ENCODE data around the gene MLH1.

Gene MLH1

DNA sequence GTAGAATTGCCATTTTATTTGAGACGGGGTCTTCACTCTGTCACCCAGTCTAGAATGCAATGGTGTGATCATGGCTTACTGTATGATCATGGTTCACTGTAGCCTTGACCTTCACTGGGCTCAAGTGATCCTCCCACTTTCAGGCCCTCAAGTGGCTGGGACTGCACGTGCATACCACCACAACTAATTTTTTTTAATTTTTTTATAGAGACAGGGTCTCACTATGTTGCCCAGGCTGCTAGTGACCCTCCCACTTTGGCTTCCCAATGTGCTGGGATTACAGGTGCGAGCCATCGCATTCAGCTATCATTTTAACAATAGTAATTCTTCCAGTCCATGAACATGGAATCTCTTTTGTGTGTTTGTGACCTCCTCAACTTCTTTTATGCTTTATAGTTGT lies 12.3 kb upstream of the MLH1 start:
- no peak for DNase-seq (ENCODE audit: low read depth)

DNA sequence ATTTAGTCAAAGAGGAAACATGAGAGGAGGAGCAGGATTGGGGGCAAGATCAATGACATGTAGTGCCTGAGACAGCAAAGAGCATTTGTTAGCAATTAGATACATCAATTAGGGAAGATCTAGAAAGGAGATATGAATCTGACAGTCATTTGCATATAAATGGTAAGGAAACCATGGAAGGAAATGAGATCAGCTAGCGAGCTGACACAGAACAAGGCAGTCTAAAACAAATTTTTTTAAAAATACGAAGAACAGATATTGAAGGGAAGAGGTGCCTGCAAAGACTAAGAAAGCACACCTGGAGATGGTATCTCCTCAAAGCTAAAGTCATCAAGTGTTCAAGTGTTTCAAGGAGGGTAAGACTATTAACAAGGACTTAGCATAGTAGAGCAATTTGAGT lies 5.0 kb upstream of the MLH1 start:
- DNase-seq (ENCODE audit: low read depth) = no peak

DNA sequence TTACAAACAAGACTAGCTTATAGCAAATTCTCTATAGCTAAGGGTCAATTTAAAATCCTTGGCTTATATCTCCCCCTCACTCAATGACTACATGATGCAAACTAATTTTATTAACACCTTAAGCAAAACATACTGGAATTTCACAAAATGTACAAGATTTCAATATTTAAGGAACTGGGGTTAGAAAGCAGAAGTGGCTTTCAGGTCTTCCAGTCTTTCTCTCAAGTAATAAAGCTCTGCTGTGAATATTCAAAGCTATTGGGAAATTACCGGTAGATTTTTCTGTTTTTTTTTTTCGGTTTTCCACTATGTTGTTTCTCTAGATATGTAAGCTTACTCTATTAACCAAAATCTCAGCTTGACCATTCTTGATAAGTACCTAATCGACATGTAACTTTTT lies 4.3 kb upstream of the MLH1 start:
- no peak for DNase-seq (ENCODE audit: low read depth)

DNA sequence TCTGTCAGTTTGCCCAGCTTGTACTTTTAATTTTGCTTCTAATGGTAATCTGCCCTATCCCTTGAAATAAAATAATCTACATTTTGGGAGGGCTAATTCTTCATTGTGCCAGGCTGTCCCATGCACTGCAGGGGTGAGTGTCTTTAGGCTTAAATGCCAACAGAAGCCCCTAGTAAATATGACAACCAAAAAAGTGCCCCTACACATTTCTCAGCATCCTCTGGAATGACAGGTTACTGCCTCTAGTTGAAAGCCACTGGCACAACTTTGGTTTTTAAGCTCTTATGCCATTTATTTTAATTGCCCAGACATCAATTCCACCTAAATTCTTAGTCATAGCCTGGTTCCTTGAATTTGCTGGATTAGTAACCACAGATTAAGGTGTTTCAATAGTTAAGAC lies 3.8 kb upstream of the MLH1 start:
- DNase-seq (ENCODE audit: low read depth) = no peak

DNA sequence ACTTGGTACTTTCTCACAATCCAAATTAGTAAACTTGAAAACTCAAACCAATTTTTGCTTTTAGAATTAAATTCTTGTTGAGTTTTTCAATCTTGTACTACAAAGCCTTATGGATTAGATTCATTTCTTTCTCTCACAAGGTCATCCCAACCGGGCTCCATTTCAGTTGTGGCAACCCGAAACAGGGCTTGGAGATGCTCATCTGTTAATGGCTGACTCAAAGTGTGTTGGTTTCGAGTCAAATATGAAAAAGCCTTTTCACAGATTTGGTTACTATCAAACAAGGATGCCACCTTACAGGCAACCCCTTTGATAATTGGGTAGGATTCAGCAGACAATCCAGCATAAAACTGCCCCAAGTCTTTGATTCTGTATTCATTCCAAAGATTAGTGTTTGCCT lies 2.2 kb upstream of the MLH1 start:
- DNase-seq (ENCODE audit: low read depth) = no peak

DNA sequence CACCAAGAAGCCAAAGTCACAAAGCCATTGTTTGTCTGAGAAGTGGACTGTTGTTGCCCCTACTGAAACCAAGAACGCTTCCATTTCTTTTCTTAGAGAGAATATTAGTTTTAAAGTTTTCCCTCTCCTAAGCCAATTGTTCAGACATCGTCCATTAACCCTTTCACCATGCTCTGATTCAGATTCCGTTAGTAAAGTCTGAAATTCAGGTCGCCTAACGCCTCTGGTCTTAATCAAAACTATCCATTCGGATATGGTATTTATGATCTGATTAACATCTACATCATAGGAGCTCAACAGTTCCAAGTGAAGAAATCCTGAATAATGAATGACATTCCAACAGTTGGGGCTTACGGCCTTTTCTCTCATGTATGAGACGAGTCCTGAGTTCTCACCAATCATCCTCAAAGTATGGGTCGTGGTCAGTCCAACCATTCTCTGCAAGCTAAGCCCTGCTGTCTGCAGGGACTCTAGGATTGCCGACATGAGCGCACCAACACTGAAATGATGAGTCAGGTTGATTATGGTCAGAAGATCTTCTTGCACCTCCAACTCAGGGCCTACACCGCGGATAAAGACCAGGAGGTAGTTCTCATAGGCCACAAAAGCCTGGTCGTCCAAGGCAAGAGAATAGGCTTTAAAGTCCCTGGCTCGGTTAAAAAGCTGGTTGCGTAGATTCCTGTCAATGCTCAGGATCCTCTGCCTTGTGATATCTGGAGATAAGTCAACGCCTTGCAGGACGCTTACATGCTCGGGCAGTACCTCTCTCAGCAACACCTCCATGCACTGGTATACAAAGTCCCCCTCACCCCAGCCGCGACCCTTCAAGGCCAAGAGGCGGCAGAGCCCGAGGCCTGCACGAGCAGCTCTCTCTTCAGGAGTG lies 1.2 kb upstream of the MLH1 start:
- no peak for DNase-seq (ENCODE audit: low read depth)

DNA sequence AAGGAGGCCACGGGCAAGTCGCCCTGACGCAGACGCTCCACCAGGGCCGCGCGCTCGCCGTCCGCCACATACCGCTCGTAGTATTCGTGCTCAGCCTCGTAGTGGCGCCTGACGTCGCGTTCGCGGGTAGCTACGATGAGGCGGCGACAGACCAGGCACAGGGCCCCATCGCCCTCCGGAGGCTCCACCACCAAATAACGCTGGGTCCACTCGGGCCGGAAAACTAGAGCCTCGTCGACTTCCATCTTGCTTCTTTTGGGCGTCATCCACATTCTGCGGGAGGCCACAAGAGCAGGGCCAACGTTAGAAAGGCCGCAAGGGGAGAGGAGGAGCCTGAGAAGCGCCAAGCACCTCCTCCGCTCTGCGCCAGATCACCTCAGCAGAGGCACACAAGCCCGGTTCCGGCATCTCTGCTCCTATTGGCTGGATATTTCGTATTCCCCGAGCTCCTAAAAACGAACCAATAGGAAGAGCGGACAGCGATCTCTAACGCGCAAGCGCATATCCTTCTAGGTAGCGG lies 452 bp upstream of the MLH1 start, which contains the start of gene EPM2AIP1:
EPM2AIP1 (minus strand) TSS at position 326 of the 520 bp plus-strand sequence; CDS start at position 272, 54 bp downstream.
- no peak for DNase-seq (ENCODE audit: low read depth)

DNA sequence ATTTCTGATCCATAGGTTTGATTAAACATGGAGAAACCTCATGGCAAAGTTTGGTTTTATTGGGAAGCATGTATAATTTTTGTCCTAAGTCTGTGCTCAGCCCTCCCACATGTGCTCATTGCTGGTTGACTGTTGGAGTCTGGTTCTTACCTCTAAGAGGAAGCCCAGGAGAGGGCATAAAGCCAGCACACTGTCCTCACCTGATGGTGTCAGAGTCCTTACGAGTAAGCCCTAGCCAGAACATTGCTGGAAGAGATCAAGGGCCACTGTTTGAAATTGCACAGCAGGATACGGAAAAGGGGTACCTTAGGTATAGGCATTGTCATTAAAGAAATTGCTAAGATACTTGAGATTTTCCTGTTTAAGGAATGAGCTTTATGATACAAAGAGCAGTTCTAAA lies 21.3 kb downstream of the MLH1 start:
- DNase-seq (ENCODE audit: low read depth) = no peak

DNA sequence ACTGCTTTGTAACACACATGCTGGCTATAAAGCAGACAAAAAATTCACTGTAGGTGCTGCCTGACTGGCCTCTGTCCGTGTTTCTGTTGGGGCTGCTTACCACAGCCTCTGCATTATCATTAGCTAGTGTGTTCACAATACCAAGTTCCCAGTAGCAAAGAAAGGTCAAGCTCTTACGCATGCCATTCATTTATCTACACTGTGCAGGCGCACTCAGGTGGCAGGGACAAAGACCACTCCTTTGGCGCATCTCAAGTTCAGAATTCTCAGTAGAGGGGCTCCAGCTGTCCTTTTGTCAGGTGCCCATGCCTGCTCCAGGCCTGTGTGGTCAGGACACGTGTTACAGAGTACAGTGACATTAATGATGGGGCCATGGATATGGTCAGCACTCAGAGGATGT lies 22.3 kb downstream of the MLH1 start:
- DNase-seq (ENCODE audit: low read depth) = no peak

DNA sequence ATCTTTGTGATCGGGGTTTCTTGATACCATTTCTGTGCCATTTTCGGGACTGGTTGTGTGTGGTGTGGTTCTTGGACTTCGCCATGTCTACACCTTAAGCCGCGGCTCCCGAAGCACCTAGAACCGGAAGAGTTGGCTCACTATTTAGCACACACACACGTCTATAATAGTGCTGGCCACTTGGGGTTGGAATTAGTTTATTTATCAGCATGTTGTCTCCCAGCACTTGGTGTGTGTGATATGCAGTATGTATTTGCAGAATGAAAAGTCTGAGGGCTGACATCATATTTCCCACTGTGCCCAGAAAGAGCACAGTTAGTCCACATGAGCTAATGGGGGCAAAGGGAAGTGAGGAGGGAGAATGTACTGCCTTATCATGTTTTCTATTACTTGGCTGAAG lies 23.6 kb downstream of the MLH1 start:
- no peak for DNase-seq (ENCODE audit: low read depth)

DNA sequence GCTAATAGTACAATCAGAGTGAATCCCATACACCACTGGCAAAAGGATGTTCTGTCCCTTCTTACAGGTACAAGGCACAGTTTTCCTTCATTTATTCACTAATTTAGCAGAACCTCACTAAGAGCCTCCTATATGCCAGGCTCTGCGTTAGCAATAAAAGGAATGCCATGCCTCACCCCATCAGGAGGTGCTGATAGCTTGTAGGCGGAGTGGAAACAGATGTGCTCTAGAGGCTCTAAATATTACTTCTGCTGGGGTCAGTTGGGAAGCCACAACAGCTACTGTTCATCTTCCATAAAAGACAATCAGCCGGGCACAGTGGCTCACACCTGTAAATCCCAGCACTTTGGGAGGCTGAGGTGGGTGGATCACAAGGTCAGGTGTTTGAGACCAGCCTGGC lies 24.4 kb downstream of the MLH1 start:
- no peak for DNase-seq (ENCODE audit: low read depth)

DNA sequence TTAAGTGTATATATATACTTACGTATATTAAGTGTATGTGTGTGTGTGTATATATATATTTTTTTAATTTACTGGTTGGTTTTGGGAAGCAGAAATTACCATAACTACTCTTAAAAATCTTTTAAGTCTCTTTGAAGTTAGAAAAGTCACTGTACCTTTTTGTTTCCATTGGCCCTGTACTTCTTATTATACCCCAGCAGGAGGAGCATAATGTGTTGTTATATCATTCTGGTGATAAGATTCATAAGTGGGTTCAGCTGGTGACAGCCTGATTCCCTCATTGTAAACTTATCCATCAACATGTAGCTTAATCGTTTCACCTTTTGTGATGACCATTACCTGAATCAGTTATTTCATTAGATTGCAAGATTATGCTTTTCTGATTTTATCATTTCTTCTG lies 30.8 kb downstream of the MLH1 start:
- no peak for DNase-seq (ENCODE audit: low read depth)

DNA sequence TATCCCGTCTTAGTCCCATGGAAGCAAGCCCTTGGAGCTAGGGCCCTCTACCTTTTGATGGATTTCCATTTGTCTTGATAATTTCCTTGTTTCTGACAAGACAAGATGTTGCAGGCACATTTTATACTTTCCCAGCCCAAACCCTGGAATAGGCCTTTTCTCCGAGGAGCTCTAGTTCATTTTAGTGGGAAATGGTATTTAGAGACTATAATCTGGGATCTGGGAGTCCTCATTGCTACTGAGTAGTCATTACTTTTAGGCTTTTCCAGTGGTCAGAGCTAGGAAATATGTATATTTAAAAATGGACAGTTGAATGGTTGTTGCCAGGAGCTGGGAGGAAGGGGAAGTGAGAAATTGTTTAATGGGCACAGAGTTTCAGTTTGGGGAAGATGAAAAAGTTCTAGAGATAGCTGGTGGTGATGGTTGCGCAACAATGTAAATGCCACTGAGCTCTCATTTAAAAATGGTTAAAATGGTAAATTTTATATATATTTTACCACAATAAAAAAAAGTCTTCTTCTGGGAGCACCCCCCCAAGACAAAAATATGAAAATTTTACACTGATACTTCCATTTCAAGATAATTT lies 31.6 kb downstream of the MLH1 start:
- DNase-seq (ENCODE audit: low read depth) = no peak

DNA sequence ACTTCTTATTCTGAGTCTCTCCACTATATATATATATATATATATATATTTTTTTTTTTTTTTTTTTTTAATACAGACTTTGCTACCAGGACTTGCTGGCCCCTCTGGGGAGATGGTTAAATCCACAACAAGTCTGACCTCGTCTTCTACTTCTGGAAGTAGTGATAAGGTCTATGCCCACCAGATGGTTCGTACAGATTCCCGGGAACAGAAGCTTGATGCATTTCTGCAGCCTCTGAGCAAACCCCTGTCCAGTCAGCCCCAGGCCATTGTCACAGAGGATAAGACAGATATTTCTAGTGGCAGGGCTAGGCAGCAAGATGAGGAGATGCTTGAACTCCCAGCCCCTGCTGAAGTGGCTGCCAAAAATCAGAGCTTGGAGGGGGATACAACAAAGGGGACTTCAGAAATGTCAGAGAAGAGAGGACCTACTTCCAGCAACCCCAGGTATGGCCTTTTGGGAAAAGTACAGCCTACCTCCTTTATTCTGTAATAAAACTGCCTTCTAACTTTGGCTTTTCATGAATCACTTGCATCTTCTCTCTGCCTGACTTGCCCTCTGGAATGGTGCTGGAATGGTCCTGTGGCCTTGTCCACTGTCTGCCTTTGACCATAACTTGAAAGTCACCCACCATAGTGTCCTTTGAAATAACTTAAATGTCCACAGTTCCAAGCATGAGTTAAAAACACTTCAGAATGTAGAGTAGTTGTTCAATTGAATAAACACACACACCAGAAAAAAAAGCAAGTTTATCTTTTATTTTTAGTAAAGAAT lies 32.4 kb downstream of the MLH1 start:
- DNase-seq (ENCODE audit: low read depth) = no peak

DNA sequence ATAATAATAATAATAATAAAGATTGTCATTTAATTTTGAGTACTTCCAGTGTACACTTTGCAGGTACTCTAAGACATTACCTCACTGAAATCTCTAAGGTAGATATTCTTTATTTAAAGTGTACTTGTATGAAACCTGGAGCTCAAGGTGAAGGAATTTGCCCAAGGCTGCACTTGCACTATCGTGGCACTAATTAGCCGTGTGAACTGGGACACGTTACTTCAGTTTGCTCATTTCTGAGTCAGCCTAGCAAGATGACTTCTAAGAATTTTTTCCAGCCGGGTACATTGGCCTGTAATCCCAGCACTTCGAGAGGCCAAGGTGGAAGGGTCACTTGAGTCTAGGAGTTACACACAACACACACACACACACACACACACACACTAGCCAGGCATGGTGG lies 33.5 kb downstream of the MLH1 start:
- no peak for DNase-seq (ENCODE audit: low read depth)

DNA sequence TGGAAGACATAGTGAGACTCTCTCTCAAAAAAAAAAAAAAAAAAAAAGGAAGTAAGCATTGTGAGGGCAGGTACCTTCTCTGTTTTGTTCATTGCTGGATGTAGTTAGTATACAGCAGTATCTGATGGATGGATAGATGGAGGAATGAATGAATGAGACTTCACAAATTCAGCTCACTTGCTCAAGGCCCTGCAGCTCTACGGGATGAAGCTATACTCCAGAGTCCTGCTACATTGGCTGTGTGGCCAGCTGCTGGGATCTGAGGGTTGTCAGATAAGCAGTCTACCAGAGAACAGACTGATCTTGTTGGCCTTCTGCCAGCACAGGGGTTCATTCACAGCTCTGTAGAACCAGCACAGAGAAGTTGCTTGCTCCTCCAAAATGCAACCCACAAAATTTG lies 35.0 kb downstream of the MLH1 start:
- DNase-seq (ENCODE audit: low read depth) = no peak

DNA sequence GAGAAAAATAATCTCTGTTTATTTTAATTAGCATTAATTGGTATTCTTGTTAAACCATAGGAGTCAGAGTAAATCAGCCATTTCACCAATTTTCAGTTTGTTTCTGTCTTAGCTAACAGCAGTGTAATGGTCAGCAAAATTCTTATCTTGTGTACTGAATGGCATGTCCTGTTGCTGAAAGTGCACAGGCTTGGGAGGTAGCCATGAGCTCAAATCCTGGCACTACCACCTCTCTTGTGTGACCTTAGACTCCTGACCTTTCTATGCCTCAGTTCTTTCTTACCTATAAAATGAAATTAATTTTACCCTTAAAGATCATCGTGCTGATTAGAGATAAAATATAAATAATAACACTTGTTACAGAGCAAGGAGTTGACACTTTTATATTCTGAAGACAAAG lies 35.8 kb downstream of the MLH1 start:
- DNase-seq (ENCODE audit: low read depth) = no peak

DNA sequence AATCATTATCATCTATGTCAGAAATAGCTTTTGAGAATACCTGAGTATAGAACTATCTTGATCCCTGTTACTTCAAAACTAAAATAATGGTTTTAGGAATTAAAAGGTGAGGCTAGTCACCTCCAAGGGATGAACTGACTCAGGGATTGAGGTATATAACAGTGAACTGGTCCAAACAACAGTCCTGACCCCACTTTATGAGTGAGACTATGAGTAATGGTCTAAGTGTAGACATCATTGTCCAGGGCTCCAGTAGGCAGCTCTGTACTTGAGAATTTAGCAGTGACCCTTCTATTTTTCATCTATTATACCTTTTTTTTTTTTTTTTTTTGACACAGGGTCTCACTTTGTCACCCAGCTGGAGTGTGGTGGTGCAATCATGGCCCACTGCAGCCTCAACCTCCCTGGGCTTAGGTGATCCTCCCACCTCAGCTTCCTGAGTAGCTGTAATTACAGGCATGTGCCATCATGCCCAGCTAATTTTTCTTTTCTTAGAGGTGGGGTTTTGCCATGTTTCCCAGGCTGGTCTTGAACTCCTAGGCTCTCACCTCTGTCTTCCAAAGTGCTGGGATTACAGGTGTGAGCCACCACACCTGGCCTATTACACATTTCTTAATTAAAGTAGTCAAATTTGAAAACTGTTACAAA lies 36.3 kb downstream of the MLH1 start:
- no peak for DNase-seq (ENCODE audit: low read depth)

DNA sequence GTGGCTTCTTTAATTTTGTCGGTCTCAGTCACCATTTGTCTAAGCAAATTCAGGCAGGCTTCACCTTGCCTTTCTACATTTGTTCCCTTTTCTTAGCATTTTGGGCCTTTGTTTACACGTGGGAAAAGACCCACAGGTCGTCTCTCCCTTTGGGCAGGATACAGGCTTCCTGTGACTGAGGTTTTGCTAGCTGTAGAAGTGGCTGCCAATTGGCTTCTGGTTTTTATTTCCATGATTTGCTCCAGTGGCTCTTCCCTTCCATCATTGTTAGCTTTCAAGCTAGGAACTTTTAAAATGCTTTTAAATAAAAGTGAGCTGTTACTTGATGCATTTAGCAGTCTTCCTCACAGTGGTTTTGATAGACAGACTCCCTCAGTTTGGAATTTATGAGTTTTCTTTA lies 37.3 kb downstream of the MLH1 start:
- no peak for DNase-seq (ENCODE audit: low read depth)

DNA sequence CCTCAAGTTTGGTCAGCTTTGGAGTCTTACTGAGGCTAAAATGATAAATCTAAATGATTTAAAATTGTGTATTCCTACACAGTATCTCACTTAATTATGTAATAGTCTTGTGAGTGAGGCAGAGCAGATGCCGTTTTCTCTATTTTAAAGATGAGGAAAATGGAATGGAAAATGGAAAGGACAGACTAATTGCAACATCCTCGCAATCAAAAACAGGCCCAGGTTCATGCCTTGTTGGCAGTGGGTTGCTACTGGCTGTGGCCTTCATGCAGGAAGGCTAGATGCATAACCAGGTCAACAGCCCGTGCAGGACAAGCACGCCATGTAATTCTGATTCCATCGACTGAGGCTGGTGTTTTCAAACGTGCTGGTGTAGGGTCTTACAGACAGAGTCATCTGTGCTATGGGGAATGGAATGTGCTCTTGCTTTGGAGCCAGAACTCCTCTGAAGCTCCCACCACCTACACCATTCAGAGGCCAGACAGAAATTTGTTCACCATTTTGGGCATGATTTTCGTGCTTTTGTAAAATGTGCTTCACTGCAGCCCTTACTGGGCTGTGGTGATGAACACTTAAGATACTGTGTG lies 37.9 kb downstream of the MLH1 start:
- no peak for DNase-seq (ENCODE audit: low read depth)

DNA sequence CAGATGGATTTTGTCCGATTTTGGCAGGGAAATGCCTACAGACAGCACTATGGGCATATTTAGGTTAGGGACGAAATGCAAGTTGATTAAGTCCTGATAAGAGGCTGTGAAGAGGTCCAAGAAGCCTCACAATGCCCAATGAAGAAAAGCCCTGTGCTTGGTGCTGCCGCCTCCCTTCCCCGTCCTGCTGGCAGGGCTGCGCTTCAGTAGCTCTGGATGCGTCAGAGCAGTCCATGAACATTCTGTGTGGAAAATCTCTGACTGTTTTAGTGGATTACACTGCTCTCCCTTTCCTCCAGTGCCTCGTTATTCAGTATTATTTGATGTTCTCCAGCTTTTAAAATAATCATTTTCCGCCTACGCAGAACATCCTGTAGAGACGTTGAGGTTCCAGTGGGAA lies 39.6 kb downstream of the MLH1 start:
- DNase-seq (ENCODE audit: low read depth) = no peak

DNA sequence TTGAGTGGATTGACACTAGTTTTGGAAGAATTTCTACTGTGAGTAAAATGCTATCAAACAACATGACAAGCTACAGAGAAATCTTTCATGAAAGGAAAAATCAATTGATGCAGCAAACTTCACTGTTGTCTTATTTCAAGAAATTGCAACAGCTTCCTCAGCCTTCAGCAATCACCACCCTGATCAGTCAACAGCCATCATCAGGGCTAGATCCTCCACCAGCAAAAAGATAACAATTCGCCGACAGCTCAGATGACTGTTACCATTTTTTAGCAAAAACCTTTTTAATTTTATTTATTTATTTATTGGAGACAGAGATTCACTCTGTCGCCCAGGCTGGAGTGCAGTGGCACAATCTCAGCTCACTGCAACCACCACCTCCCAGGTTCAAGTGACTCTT lies 44.0 kb downstream of the MLH1 start:
- no peak for DNase-seq (ENCODE audit: low read depth)
